ACHN (cell line): ENCODE results near the gene TPCN1.

Experiments used
- DNase-seq: peaks from one replicate; pipeline ENCODE4 v3.0.0-alpha.2; 2015
- in situ Hi-C: cut with HindIII; loops from 2 replicates; pipeline ENCODE4 v1.10.0; 2017; ENCODE audit warnings: low sequenced_read_pairs, low pct_ligation_motif_present, low pct_unique_long_range_greater_than_20kb

Gene TPCN1

DNA sequence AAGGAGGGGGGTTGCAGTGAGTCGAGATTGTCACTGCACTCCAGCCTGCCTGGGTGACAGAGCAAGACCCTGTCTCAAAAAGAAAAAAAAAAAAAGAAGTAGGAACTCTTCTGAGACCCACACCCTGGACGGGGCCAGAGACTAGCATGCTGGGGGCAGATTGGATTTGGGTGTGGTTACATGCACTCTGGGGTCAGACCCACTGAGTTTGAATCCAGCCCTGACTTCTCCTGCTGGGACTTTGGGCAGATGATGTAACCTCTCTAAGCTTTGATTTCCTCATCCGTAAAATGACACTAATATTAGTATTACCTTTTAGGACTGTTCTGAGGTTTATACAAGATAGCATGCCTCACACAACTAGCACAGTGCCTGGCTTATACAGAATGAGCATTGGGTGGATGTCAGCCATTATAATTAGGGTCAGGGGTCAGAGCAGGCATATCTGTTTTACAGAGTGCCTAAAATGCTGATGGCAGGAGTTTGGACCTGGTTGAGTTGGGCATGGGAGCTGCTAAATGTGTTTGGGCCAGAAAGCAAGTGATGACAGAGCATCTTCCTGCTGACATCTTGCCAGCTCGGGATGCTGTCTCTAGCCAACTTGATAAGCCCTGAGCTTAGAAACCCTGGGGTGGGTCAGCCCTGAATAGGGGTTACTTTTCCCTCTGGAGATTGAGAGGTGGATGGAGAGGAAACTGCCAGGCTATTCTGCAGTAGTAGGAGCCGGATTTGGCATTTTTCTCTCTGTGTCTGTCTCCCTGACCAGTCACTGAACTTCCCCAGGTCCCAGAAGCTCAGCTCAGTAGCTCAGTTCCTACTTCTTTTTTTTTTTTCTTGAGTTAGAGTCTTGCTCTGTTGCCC, 15.5 kb downstream of the TPCN1 start:
- in situ Hi-C loops, result no loop called here
- no peak for DNase-seq

DNA sequence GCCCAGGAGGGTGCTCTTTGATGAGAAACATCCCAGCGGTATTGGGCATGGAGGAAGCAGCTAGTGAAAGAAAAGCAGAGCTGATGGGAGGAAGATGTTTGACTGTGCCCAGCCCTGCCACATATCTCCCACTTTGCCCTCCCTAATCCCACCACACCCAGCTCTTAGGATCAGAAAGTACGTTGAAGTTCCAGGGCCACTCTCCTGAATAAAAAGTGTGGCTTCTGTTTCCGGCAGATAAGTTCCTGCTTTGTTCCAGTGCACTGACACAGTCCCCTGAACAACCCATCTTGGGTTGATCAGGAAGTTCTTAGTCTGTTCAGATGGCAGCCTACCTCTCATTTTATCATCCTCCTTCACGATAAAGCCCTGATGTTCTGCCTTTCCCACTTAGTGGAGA, 16.5 kb downstream of the TPCN1 start:
- in situ Hi-C loops, result no loop called here
- DNase-seq, result no peak

DNA sequence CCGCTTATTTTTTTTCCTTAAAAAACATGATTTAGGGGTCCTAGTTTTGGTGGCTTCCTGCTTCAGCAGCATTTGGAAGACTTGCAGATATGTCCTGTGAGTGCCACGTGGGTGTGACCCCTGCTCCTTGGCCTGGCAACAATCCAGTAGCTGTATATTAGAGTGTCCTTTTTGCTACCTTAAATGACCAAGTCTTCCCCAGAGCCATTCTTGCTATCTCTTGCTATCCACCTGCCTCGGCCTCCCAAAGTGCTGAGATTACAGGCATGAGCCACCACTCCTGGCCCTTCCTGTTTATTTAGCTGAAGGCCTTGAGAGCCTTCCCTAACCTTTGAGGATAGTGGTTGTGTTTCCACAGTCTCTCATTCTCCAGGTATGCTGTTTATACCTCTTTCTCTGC, 17.0 kb downstream of the TPCN1 start:
- no peak for DNase-seq
- in situ Hi-C loops, result no loop called here

DNA sequence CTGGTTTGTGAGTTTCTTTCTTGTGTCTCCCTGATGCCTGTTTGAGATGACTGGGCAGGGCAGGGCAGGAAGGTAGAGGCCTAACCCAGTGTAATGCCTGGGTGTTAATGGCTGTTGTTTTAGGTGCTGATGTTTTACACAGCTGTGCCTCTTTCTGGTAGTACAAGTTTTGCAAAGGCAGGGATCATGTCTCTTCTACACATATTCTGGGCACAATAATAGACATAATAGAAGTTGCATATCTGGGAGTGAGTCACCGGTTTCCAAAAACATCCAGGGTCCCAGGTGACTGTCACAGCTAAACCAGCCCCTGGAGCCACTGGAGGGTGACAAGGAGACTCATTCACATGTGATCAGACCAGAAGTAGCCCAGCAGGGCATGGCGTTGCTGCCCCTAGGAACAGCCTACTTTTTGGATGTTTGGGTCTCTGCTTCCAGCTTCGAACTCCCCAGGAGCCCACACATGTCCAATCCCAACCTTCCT, 18.1 kb downstream of the TPCN1 start:
- in situ Hi-C loops, result no loop called here
- DNase-seq, result no peak

DNA sequence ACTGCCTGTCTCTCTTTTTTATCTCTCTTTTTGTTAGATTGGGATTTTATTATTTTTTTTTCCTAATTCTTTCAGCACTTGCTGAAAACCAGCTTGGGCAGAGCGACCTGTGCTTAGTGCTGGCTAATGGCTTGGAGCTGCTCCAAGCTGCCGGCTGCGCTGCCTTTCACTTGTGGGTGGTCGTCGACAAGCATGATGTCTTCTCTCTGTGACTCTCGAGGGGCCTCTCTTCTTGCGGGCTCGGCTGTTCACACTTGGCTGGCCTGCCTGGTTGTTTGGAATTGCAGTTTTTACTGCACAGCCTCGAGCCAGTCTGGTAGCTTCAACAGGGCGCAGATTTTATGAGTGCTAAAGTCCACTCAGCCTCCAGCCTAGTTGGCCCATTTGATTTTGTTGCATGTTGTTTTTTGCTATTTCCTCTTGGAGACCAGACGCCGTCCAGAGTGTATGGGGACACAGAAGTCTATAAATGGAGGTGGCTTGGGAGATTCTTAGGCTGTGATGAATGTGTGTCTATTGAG, 18.6 kb downstream of the TPCN1 start:
- in situ Hi-C loops, result no loop called here
- no peak for DNase-seq

DNA sequence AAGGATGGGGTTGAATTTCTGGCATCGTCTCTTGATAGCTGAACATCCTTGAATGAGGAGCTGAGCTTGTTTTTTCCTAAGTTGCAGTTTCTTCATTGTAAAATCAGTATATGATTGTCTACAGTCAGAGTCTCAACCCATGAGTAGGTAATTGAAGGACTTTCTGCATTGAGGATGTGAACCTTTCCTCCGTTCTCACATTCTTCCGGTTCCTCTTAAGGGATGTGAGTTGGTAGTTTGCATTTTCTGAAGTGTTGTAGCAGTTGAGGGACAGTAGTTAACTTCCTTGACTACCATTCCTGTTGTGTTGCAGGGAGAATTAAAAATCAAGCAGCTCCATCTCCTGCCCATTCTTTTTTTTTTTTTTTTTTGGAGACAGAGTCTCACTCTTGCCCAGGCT, 19.1 kb downstream of the TPCN1 start:
- no peak for DNase-seq

DNA sequence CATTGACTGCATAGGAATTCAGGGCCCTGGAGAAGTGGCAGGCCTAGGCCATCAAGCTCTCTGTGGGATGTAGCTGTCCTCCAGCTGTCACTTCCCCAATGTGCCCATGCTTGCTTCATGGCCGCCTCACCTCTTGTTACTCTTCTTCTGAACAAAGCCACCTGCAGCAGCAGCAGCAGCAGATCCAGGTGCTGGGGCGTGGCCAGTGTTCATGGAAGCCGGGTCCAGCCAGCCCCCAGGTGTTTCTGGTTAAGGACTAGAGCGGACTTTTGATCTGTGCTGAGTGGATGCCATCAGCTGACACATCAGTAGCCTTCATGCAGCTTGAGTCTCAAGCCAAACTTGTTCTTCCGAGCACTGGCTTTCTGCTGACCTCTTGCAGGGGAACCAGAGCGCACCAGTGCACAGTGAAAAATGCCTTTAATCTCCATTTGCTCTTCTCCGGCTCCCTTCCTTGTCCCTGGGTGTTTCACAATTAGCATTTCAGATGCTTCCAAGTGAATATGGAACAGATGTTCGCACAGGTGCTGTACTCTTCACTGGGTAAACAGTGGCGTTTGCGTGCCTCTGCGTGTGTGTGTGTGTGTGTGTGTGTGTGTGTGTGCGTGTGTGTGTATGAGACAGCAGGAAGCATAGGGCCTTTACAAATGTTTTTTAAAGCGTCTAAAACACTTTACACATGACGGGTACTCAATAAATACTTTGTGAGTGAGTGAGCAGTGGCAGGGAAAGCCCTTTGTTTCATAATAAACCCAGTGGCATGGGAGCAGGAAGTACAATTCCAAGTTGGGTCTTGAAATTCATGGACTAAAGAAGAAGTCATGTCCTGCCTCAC, 20.1 kb downstream of the TPCN1 start:
- peak; percentile 98 for DNase-seq
- in situ Hi-C loops, result no loop called here

More for the DNA sequence above, 19.1 kb downstream of the TPCN1 start:
- in situ Hi-C loops, result no loop called here

DNA sequence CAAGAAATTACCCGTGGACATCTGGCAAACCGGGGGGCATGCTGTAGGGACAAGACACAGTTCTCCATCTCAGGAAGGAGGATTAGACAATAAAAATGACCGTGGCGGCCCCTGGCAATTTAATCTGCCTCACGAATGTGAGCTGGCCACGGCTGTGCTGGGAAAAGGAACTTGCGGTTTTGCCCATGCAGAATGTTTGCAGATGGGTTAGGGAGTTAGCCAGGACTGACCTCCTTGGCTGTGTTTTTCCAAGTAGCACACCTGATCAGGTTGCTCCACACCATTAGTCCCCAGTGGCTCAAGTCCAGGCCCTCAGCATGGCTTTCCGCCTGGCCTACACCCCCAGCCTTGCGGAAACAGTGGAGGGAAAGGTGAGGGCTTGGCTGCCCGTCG, 20.8 kb downstream of the TPCN1 start:
- in situ Hi-C loops, result no loop called here
- DNase-seq, result peak; percentile 93

DNA sequence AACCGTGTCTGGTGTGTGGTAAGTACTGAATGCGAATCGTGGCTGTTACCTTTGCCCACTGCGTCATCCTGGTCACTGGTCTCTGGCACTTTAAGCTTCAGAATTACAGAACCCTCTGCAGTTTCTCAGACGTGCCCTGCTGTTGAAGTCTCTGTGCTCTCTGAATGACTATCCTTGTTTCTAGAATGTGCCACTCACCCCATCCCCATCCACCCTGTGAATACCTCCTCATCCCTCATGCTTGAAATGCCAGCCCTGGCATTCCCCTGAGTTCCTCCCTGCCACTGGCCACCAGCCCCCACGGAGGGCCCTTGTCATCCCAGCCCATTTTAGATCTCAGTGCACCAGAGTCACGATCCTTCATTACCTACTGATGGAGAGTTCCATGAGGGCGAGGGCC, 21.3 kb downstream of the TPCN1 start:
- in situ Hi-C loops, result no loop called here
- peak; percentile 74 for DNase-seq

DNA sequence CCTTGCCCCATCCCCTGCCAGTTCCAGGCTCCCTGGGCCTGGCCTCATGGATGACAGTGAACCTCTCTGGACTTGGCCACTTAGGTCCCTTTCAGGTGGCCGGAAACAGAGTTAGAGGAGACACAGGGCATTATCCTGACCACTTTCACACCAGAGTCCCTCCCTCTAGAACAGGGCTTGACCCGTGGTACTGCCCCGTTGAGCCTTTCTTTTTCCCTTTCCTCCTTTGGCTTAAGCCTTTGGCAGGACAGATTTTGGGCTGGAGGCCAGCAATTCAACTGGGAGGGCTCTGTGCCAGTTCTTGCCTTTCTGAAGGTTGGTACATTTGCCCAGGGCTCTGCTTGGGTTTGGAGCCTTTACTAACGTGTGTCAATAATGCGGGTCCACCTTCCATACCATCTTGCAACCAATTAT, 22.8 kb downstream of the TPCN1 start:
- DNase-seq, result peak; percentile 33
- in situ Hi-C loops, result no loop called here

DNA sequence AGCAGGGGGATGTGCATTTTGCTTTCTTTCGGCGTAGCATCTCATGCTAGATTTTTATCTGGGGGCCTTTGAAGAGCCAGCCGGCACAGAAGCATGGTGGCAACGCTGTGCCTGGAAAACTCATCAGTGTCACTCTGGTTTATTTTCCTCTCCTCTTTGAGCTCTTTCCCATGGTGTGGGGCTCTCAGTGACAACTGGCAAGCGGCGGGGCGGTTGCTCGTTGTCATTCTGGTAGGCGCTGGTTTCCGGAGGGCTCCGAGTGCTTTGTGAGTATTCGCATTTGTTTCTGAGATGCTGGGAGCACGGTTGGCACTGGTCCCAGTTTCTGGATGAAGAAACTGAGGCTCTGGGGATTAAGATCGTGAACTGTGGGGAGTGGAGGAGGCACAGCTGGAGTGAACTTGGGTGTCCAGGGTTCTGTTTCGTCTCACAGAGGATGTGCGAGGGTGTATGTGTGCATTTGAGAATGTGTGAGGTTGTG, 23.3 kb downstream of the TPCN1 start:
- no peak for DNase-seq
- in situ Hi-C loops, result no loop called here

DNA sequence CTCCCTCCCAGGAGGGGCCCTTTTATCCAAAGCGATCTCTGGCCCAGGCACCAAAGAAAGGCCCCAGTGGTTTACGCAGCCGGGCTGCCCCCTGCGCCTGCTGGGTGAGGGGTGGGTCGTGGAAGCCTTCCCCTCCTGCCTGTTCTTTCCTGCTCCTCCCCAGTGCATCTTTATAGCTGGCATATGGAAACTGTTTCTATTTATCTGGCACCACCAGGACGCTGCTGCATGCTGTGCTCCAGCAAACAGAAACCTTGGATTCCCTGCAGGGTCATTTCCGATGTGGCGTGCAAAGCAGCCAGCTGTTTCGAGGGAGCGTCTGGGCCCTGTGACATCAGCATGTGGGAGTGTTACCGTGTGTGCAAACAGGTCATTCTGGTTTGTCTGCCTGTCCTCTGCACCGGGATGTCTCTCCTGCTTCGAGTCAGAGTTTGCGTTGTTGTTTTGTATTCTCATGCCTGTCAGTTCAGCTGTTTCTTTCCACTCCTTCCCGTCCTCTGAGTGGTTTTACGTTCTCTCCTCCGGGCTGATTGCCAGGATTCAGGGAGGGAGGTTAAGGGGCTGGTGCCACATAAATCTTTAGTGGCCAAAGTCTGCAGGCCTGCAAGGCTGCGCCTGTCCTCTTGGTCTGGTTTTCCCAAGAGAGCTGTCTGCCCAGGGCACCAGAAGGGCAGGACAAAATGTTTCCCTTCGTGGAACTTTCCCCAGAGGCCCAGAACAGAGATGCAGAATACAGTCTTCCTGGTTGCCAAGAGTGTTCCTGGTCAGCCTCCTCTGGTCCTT, 24.6 kb downstream of the TPCN1 start:
- no peak for DNase-seq
- in situ Hi-C loops, result no loop called here

DNA sequence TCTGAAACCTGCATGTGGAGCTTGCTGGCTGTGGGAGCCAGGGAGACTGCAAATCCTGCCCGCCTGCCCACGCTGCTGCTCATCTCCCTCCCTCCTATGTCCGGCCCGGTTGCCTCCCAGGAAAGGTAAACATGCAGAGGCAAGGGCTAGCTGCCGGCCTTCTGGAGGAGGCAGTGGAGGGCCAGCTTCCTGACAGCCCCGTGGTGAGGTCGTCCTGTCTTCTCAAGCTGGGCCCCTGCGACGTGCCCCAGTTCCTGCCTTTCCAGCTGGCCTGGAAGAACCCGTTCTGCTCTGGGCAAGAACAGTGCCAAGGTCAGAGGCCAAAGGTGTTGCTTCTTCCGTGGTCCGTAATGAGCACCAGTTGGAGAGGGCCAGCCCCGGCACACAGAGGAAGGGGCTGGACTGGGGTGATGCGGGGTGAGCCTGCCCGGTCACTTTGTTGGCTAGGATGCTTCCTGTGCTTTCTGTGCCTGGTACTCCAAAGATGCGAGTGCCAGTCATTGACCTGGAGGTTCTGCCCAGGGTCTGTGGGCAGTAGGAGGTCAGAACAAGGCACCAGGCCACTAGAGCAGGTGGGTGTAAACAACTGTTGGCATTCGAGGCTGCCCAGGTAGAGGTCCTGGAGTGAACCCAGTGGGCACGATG, 25.3 kb downstream of the TPCN1 start:
- in situ Hi-C loops, result no loop called here
- no peak for DNase-seq

DNA sequence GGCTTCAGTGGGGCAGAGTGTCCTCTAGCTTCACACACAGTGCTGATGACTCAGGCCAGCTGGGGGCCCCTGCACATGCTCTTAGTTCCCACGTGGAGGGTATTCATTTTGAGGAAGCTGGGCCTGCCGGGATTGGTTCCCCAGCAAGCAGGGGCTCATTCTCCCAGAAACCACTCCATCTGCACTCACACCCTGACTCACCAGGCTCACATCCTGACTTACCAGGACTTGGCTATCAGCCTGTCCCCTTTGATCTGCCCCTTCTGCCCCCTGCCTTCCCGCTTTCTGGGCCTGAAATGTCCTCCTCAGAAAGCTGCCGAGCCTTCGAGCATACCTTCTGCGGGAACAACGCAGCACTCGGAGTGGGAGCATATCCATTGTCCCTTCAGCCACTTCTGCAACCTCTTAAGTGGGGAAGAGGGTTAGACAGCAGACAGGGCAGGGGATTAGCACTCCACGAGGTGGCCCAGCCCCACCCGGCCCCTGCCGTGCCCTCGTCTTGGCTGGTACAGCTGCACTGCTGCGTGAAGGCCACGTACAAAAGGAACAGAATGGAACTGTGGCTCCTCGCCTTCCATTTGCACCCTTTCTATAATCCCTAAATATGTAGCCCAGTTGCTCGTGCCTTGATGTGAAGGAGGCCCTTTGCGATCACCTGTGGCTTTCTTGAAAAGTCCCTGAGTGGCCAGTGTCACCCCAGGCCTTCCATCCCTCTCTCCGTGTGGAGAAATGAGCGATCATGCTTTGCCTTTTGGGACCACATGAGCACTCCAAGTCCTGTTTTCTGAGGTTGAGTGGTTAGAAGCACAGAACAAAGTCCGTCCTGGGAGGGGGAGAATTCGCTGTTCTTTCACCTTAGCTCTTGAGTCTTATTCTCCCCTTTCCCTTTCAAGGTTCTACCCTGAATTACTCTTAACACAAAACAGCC, 26.1 kb downstream of the TPCN1 start:
- DNase-seq, result peak; percentile 27
- in situ Hi-C loops, result no loop called here

DNA sequence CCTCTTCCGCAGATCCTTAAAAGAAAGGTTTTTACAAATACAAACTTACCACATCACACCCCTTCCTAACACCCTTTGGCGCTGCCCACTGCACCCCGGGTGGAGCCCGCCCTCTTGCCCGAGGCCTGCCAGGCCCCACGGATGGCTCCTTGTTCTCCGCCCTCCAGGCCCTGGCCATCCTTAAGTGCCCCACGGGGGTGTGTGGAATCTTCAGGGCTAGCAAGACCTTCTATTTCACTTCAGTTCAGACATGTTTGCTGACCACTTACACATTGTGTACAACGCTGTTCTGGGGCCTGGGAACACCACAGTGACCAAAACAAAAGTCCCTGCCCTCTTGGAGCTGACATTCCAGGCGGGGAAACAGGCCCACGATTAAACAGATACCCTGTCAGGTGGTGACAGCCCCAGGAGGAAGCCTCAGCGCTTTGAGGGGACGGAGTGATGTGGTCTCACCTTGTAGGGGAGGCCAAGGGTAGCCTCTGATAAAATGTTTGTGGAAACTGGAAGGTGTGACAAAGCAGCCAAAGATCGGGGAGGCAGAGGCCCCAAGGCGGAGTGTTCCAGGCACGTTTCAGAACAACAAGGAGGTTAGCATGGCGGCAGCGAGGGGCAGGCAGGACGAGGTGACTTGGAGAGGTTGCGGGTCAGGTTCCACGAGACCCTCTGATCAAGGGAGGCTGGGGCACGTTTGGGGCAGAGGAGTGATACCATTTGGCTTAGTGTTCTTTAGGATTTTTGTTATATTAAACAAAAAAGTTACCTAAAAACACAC, 27.0 kb downstream of the TPCN1 start:
- DNase-seq, result no peak
- in situ Hi-C loops, result no loop called here

DNA sequence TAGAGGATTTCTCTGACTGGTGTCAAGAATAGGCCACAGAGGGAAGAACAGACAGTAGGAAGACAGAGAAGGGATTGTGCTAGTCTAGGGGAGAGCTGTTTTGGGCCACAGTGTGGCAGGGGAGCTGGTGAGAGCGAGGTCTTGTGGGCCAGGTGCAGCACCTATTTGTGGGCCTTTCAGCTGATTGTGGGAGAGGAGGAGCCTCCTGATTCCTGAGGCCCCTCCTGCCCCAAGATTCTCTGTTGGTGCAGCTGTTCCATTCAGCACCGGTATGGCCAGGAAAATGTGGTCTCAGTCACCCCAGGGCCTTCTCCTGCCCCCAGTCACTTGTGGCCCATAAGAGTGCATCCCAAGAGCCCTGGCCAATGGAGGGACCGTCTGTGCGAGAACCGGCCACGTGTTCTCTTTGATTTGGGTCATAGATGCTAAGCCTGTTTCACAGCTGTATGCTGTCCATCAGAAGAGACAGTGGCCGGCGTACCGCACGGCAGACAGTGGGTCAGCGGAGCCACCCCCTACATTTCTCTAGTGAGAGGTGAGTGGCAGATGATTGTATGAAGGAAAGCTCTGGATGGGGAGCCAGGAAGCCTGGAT, 27.7 kb downstream of the TPCN1 start:
- in situ Hi-C loops, result no loop called here

More for the DNA sequence above, 27.7 kb downstream of the TPCN1 start:
- no peak for DNase-seq
